Esophagus squamous epithelium (tissue), 4 donors: ENCODE results near the gene FNBP1.

Experiments
- POLR2A ChIP-seq, 4 donors: fragments of 450-650 bp; IDR thresholded peaks; one replicate each; pipeline ENCODE4 v1.6.1; 2017; ENCODE audit warnings: antibody characterized with exemption in 4 of 4, mild to moderate bottlenecking in 4 of 4, moderate library complexity in 3 of 4
- TF ChIP-seq, protein P1 (sequence below), 6 experiments: fragments of 450-650 bp in 4 of 6; fragments of 200-600 bp in 2 of 6; sonication (generic) in 2 of 6; IDR thresholded peaks; one replicate each; pipeline ENCODE4 v1.5.1; 2016 to 2019; ENCODE audit warnings: antibody characterized with exemption in 6 of 6, mild to moderate bottlenecking in 4 of 6, moderate library complexity in 4 of 6

DNA sequence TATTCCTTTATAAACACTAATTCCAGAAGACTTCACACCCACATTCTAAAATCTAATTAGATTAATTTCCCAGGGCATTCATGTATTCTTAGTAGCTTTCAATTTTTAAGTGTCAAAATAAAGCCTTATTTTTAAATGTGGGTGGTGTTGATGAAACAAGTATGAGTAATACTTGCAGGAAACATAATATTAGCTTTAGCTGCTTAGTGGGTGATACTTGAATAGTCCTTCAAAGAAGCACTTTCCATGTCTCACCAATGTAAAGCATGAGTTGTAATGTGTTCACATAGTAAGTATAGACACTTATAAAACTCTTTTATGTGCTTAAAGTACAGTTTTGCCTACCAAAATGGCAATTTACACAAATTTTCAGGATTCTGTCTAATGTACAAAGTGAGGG, 6.9 kb downstream of the FNBP1 start:
- TF ChIP-seq, protein P1, sequence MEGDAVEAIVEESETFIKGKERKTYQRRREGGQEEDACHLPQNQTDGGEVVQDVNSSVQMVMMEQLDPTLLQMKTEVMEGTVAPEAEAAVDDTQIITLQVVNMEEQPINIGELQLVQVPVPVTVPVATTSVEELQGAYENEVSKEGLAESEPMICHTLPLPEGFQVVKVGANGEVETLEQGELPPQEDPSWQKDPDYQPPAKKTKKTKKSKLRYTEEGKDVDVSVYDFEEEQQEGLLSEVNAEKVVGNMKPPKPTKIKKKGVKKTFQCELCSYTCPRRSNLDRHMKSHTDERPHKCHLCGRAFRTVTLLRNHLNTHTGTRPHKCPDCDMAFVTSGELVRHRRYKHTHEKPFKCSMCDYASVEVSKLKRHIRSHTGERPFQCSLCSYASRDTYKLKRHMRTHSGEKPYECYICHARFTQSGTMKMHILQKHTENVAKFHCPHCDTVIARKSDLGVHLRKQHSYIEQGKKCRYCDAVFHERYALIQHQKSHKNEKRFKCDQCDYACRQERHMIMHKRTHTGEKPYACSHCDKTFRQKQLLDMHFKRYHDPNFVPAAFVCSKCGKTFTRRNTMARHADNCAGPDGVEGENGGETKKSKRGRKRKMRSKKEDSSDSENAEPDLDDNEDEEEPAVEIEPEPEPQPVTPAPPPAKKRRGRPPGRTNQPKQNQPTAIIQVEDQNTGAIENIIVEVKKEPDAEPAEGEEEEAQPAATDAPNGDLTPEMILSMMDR (IDR thresholded peaks at IDR 0.05): no peak
- TF ChIP-seq POLR2A (IDR thresholded peaks at IDR 0.05): no peak
